ENCODE results near the gene PLCXD3. TPM values are rescaled to one million over a fixed set of nuclear protein-coding genes. Genes with fewer than 3 reads are reported as not detected.

The PLCXD3 gene
- total and polyA plus RNA-seq, 2 of the 8 experiments (the other 6 are each of a cell fraction or from before 2014, with no cell fraction given) = 0.03 to 0.07 TPM

GRCh38 chr5:41374631-41375030 is 135.8 kb downstream of the PLCXD3 start:
- Histone ChIP-seq H4K5ac (ENCODE audit: insufficient read length, low read depth, low read length) (no peak overlapping the region), H3K27ac (ENCODE audit: low read depth, low read length) (no peak overlapping the region), H3K56ac (replicated peaks; ENCODE audit: insufficient read length, low read depth, low read length) (no peak overlapping the region), H2BK5ac (ENCODE audit: low read depth, low read length) (no peak overlapping the region), H3K36me3 (ENCODE audit: control insufficient read depth in 2 of 4, insufficient read depth in 4 of 4, low read length in 3 of 4) (no peaks in the 10 kb centered on the region), H3K79me1 (ENCODE audit: low read depth, low read length) (no peaks in the 10 kb centered on the region), H3K4me3 (ENCODE audit: extremely low read depth in 1 of 4, insufficient read depth in 2 of 4, low read depth in 3 of 4, low read length in 4 of 4) (no peak overlapping the region), H4K8ac (ENCODE audit: extremely low read depth, insufficient read depth, low read length) (no peak overlapping the region), H3K27me3 (replicated peaks in 1 of 4; ENCODE audit: control insufficient read depth in 3 of 4, extremely low read depth in 1 of 4, insufficient read depth in 3 of 4, low read length in 3 of 4) (no peaks in the 10 kb centered on the region), H2BK20ac (ENCODE audit: low read length) (no peak overlapping the region), H3K23ac (ENCODE audit: insufficient read length) (no peak overlapping the region), H3K14ac (ENCODE audit: insufficient read length) (no peak overlapping the region), H4K20me1 (replicated peaks in 1 of 2; ENCODE audit: control insufficient read depth in 1 of 2, insufficient read depth in 2 of 2, low read length in 2 of 2) (no peaks in the 10 kb centered on the region), H3K9me3 (ENCODE audit: insufficient read depth in 2 of 2, low read depth in 1 of 2, low read length in 1 of 2) (no peaks in the 10 kb centered on the region), H2BK12ac (ENCODE audit: low read depth, low read length) (no peak overlapping the region), H3K4me1 (replicated peaks in 1 of 4; ENCODE audit: control insufficient read depth in 3 of 4, insufficient read depth in 4 of 4, low read length in 3 of 4) (no peaks in the 10 kb centered on the region), H3K9ac (replicated peaks in 1 of 4; ENCODE audit: extremely low read depth in 1 of 4, low read depth in 3 of 4, low read length in 3 of 4) (no peak overlapping the region), H2BK15ac (ENCODE audit: low read length) (no peak overlapping the region), H2BK120ac (replicated peaks; ENCODE audit: low read depth, low read length) (no peak overlapping the region), H3K4me2 (ENCODE audit: insufficient read depth in 1 of 2, low read depth in 2 of 2, low read length in 2 of 2) (no peak overlapping the region), H3K23me2 (ENCODE audit: low read depth, low read length) (no peaks in the 10 kb centered on the region; the same call in 1 of the 2 replicates), H2AFZ (ENCODE audit: low read length) (no peak overlapping the region), H3K4ac (replicated peaks; ENCODE audit: insufficient read length, low read depth, low read length) (no peak overlapping the region), H3K18ac (ENCODE audit: extremely low read depth, low read length) (no peak overlapping the region), H2AK5ac (ENCODE audit: low read depth, low read length) (no peak overlapping the region), H3K79me2 (ENCODE audit: control insufficient read depth in 1 of 2, insufficient read depth in 2 of 2, low read length in 2 of 2) (no peaks in the 10 kb centered on the region), H4K91ac (replicated peaks; ENCODE audit: insufficient read length, low read length) (no peak overlapping the region)
- ChIA-PET POLR2A (ENCODE audit: partially characterized antibody) (no interaction called here), CTCF (ENCODE audit: partially characterized antibody) (interaction anchor here (0.6 kb wide), 1 partner anchor 559 kb away, joined by 3 read pairs; no protein-coding TSS in a partner anchor)
- no peak for DNase-seq (ENCODE audit: low read depth in 1 of 2, low spot score in 2 of 2)
- WGBS, 2 experiments (ENCODE audit: extremely low coverage in 1 of 2, insufficient coverage in 1 of 2, insufficient read length in 1 of 2, insufficient replicate concordance in 2 of 2, low coverage in 1 of 2, low lambda C conversion rate in 2 of 2, missing lambda C conversion rate in 1 of 2) = 95% methylated on average over 2 of the region's 2 CpGs; no CpG with 5 or more reads in 1 of the 2 experiments
- no peak for FAIRE-seq
- TF ChIP-seq SP4 (IDR thresholded peaks at IDR 0.05; ENCODE audit: low read length) (no peak), CBX5 (IDR thresholded peaks at IDR 0.05; ENCODE audit: low read depth, low read length) (no peak), GTF2F1 (IDR thresholded peaks at IDR 0.05; ENCODE audit: borderline replicate concordance, low read depth, low read length) (no peak), SIN3A (conservative IDR thresholded peaks at IDR 0.05 in 1 of 2, IDR thresholded peaks at IDR 0.05 in 1 of 2; ENCODE audit: low read depth in 1 of 2, low read length in 2 of 2) (no peak), KDM1A (IDR thresholded peaks at IDR 0.05; ENCODE audit: borderline replicate concordance, low read length) (no peak)
